DMS114 treated with DMSO at 0.1 percent for 48 hours (cell line): ENCODE results near the gene NR3C2.
"Not testable (repeated sequence)": the region's sequence is repeated elsewhere in the genome, so short reads cannot be mapped to it uniquely, and the experiment has no call there.

Experiments
- DNase-seq: peaks from one replicate; lab custom pipeline; 2025; ENCODE audit not compliant: unreplicated experiment; lab: John Stamatoyannopoulos, UW

Gene NR3C2

GRCh38 chr4:148225639-148226038 is 216.6 kb downstream of the NR3C2 start:
- DNase-seq, result no peak

- DNase-seq, result no peak
These were observed 217.7 kb downstream of the NR3C2 start for GRCh38 chr4:148224476-148224875.

DNA sequence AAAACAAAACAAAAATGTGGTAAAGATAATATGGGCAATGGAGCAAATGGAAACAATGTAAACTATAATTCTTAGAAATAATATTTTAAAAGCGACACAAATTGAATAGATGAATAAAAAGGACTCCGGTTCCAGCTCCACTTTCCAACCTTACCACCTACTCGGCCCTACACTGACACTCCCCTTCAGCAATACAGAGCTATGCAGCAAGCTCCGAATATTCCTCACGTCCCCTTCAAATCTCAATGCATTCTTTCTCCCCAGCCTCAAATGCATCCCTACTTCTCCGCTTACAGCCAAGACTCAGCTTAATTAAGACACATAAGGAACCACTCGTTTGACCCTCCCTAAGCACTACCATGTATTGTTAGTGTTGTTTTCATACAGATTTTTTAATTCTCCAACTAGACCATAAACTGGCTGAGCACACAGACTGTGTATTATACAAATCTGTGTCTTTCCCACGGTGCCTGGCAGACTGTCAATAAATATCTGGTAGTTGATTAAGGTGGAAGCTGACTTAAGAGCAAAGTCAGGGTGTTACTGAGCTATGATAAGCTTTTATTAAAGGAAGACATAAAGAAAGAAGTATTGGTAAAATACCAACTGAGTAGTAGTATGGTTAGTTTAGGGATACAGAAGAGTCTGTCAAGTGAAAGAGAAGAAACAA is 219.1 kb downstream of the NR3C2 start:
- no peak for DNase-seq

DNA sequence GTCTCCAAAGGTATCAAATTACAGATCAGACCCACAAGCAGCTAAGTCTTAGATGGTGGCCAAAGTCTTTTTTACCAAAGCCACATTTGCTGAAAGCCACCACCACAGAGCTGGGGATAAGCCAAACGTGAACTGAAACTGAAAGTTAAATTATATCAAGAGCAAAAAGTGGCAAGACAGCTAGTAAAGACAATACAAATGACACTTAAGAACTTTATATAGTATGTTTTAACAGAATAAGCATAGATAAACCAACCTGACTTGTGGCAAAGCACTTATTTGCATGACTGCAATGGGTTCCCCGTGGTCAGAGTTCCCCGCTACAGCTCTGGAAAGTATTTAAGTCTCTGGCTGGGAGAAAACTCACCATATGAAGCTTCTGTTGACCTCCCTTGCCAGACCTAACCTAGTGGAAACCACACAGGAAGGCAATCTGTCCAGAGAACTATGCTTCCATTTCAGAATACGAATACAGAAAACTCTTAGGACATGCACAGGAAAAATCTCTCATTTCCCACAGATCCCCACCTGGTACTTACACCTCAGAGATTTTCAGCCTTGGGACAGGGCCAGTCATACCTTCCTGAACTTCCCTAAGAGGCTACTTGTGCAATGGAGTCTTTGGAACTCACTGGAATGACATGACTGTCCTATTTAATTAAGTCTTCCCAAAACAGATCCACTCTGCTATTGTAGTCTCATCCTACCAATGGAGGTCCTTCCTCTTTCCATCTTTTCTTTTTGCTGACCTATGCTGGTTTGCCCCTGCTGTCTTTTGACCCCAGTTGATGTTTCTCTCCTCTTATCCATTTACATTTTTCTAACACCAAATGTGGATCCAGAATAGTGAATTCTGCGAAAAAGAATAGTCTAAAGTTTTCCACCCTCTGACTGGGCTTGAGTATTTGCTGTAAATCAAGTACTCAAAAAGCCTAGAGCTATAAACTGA is 225.1 kb downstream of the NR3C2 start:
- DNase-seq, result no peak

GRCh38 chr4:148216321-148216720 is 225.9 kb downstream of the NR3C2 start:
- DNase-seq, result no peak

GRCh38 chr4:148215202-148215601 is 227.0 kb downstream of the NR3C2 start:
- DNase-seq, result no peak

DNA sequence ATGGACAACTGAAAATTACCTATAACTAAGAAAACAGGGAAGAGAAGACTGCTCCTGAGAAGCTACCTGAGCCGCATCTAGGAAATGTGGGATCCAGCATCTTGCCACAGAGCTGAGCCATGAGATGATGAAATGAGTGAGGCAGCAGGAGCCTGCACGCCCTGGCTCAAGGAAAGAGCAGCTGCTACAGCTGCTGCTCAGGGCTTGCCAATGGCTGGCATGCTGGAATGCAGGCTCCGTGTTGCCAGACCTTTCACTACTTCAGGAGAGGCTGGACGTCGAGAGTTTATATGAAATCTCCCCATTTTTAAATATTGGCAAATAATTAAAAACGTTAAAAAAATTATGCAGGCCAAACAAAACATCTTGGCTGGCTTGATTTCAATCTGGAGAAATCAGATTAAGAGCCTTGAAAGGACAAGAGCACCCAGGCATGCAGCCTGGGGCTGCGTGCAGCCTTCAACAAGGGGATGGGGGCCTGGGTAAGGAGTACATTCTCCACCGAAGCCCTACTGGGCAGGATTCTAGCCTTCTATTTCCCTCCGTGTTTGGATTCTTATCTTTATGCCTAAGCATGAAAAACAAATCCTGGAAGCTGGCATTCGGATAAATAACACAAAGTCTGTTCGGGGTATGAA is 227.6 kb downstream of the NR3C2 start:
- DNase-seq, result no peak

DNA sequence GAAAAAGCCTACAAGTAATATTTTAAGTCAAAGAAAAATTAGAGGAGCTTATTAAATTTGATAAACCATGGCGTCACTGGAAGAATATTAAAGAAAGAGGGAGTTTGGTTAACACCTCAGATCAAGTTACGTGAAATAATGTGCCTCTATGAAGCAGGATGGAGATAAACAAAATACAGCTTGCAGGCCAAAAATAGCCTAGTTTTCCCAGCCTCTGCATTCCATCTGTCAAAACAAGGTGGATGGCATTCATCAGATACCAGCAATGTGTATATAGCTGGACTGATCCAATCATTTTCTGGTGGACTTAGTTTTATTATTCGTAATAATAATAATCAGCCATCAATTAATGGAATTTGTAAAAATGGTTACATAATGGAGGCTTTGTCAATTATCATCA is 230.7 kb downstream of the NR3C2 start:
- no peak for DNase-seq

DNA sequence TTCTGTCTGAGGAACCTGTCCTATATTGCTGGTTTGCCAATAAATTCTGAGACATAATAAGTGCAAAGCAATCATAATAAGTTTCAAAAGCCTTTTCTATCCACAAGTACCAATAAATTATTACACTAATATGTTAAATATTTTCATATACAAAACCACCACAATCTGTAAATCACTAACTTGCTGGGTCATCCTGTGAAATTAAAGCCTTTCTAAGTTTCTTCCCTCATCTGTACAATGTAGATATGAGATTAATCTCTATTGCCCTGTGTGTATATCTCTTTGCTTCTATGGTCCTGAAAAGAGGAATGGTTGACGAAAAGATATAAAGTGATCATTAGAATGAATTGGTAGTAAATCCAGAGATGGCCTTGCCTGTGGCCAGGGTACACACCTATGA is 231.6 kb downstream of the NR3C2 start:
- DNase-seq, result no peak

DNA sequence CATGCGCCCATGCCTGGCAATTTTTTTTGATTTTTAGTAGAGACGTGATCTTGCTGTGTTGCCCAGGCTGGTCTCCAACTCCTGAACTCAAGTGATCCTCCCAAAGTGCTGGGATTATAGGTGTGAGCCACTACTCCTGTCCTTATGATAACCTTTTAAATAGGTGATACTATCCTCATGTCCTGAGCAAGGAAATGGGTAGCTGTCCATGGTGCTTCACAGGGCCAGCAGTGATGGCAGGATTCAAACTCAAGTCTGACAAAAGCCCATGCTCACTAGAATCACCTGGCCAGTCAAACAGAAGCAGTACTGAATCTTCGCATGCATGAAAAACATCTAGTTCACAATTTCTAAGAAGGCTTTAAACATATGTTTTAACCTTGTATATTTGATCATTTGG is 235.1 kb downstream of the NR3C2 start:
- DNase-seq, result no peak

GRCh38 chr4:148205476-148205875 is 236.7 kb downstream of the NR3C2 start:
- DNase-seq, result no peak

GRCh38 chr4:148204892-148205291 is 237.3 kb downstream of the NR3C2 start:
- DNase-seq, result no peak

GRCh38 chr4:148204171-148204570 is 238.0 kb downstream of the NR3C2 start:
- DNase-seq, result no peak

DNA sequence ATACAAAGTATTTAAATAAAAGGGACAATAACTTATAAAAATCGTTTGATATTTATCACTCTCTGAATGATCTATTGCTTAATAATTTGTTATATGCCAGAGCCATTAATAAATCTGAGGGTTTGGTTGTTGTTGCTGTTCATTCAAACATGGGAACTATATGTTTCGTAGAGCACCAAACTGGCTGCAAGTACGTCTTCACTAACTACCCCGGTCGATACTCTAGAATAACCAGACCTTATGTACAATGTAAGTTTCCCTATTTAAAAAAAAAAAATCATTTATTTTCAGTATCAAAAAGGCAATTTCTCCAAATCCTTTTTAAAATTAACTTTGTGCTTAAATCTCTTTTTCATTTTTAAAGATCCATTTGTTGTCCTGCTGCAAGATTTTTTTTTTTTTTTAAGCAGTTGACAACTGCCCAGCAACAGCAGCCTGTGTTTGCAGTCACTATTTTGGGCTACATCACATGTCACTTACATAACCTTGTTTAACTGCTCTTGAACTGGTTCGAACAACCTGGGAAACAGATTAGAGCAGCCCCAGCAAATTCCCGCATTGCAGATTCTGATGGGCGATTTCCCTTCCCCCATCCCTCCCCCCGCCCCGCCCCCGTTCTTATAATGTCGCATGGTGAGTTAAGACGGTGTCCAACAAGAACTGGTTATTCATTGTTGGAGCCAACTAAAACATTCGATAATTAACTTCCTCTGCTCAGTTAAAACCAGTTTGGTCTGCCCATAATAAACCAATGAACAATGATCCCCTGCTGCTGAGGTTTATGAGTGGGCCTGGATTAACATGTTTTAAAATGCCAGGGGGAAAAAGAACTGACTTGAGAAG is 238.9 kb downstream of the NR3C2 start:
- DNase-seq, result no peak

DNA sequence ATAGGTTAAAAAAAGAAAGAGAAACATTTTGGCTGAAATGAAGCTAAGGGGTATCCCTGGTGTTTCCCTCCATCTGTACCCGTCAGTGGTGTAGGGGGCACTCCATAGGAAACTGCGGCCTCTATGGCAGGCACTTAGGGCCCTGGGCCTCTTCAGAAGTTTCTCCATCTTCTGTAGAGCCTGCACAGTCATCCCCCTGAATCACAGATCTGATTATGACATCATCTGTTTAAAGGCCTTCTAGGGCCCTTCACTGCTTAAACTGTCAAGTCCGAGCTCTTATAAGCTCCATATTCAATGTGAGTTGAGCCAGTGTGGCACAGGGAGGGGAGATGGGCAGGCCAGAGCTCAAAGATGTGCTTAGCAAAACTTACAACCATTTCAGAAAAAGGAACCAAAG is 241.3 kb downstream of the NR3C2 start:
- no peak for DNase-seq

DNA sequence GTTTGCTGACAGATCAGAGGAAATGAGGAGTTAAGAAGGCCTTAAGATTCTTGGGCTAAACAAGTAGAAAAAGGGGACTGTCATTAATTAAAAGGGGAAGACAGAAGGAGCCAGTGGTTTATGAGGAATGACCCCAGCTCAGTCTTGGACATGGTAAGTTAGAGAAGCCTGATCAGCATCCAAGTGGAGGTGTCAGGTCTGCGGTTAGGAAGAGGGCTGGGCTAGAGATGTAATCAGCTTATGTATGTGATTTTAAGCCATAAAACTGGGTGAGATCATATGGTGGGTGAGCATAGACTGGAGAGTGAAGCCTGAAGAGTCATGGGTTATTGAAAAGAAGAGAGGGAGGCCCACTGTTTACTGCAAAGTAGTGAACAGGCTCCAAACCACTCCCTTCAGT is 246.1 kb downstream of the NR3C2 start:
- DNase-seq, result no peak

DNA sequence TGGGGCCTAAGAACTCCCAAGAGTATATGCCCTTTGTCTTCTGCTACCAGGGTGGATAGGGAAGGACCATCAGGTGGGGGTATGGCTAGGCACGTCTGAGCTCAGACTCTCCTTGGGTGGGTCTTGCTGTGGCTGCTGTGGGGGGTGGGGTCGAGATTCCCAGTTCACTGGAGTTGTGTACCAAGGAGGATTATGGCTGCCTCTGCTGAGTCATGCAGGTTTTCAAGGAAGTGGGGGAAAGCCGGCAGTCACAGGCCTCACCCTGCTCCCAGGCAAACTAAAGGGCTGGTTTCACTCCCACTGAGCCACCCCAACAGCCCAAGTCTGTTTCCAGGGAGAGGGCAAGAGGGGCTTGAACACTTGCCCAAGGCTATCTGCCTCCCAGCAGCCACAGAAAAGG is 249.7 kb downstream of the NR3C2 start:
- no peak for DNase-seq

DNA sequence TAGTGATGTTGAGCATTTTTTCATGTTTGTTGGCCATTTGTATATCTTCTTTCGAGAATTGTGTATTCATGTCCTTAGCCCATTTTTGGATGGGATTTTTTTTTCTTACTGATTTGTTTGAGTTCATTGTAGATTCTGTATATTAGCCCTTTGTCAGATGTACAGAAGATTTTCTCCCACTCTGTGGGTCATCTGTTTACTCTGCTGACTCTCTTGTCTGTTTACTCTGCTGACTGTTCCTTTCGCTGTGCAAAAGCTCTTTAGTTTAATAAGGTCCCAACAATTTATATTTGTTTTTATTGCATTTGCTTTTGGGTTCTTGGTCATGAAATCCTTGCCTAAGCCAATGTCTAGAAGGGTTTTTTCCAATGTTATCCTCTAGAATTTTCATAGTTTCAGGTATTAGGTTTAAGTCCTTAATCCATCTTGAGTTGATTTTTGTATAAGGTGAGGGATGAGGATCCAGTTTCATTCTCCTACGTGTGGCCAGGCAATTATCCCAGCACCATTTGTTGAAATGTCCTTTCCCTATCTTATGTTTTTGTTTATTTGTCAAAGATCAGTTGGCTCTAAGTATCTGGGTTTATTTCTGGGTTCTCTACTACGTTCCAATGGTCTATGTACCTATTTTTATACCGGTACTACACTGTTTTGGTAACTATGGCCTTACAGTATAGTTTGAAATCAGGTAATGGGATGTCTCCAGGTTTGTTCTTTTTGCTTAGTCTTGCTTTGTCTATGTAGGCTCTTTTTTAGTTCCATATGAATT is 254.6 kb downstream of the NR3C2 start:
- not testable (repeated sequence) for DNase-seq

DNA sequence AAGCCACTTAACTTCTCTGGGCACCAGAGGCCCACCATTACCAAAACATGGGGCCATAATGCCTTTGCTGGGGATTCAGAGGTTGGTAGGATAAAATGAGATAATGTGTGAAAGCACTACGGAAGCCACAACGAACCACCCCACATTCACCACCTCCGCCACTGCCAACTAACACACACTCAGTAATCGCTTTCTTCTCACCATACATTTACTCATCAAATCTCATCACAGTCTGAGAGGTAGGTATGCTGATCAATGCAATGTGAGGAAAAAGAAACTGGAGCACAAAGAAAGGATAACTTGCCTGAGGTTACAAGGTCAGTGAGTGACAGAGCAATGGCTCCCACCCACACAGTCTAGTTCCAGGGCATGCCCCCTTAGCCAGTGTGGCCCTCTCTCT is 257.3 kb downstream of the NR3C2 start:
- no peak for DNase-seq

DNA sequence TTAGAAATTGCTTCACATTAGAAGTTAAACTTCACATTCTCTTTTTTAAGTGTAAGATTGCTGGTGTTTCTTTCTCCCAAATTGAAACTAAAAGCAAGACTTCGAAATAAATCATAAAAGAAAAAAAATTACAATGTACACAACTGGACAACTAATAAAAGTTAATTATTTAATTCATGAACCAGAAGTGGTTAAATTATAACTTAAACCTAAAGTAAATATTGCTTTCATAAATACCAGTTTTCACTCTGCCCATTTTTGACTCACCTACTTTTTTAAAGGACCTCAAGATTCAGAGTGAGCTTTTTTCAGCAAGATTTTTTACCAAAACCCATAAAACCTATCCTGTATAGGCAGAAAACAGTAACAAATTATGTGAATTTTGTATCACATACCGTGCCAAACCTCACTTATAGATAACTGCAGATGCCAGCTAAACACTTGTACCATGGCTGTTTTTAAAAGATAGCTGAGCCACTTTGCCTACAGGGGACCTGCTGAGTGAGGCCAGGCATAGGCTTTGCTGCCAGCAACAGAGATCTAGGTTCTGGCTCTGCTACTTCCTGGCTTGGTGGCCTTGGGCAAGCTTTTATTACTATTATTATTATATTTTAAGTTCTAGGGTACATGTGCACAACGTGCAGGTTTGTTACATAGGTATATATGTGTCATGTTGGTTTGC is 259.8 kb downstream of the NR3C2 start:
- DNase-seq, result no peak
